Renal cortical epithelial cell (primary cell): ENCODE data around the gene FUBP1. TPM values are rescaled to one million over a fixed set of nuclear protein-coding genes. Genes with fewer than 3 reads are reported as not detected.
"Not testable (repeated sequence)": the region's sequence is repeated elsewhere in the genome, so short reads cannot be mapped to it uniquely, and the experiment has no call there.

Source experiments
- DNase-seq: peaks from one replicate; pipeline ENCODE4 v3.0.0-alpha.2; 2011; ENCODE audit warnings: low read depth
- total RNA-seq: library from RNA; depleted of rRNA; stranded (reverse); fragments of >200 nt; gene quantifications from 2 replicates; pipeline ENCODE4 v1.2.3, GENCODE V29; 2014

Gene FUBP1
- total RNA-seq, 1 donor from 2014 or later: 154 TPM

DNA sequence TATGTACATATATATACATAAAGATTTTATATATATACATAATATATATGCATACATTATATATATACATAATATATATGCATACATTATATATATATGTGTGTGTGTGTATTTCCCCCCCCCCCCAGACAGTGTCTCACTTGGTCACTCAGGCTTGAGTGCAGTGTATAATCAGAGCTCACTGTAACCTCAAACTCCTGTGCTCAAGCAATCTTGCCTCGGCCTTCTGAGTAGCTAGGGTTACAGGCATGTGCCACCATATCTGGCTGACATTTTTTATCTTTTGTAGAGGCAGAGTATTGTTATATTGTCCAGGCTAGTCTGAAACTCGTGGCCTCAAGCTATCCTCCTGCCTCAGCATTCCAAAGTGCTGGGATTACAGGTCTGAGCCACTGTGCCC, 9.0 kb upstream of the FUBP1 start:
- DNase-seq: no peak

DNA sequence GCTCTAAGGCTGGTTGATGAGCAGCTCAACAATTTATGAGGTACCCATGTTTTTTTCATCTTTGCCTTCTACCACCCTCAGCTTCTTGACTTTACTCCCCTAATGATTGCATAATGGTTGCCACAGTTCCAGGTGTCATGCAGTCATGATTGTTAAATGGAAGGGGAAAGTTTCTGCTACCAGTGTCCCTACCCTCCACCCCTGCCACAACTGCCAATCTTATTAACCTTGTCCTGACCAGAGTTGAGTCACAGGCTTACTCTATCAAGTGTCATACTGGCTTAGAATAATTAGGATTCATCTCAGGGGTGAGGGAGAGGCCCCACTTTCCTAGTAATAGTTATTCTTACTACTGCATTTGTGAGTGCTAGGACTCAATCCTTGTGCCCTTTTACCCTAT, 7.9 kb upstream of the FUBP1 start:
- peak; percentile 29 for DNase-seq

DNA sequence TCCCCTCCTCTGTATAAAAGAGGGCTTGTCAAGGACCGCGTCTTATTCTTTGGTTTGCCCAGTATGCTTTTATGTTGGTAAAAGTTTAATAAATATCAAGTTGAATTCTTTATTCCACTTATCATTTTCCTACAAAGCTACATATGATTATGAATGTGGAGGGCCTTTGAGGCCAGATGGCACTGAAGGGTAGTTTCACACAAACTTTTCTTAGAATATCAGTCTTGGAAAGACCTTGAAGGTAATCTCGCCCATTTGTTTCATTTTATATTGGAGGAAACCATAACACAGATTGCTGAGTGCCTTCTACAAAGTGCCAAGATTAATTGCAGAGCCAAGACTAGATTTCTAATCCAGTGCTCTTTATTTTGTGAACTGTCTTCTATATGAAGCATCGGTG, 5.8 kb upstream of the FUBP1 start:
- no peak for DNase-seq

DNA sequence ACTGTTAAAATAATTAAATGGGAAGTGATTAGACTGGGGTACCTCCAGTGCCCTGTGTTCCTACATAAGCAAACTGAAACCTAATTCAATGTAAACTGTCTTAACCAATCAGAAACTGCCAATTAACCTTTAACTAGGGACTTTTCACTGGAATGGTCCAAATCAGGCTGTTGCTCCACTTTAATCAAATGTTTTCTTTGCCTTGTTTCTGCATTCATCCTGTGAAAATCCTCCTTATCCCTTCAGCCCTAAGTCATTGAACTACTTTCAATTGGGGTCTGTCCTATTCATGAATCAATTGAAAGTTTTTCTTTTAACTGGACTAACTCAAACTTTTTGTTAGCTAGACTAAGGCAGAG, 5.1 kb upstream of the FUBP1 start:
- no peak for DNase-seq

DNA sequence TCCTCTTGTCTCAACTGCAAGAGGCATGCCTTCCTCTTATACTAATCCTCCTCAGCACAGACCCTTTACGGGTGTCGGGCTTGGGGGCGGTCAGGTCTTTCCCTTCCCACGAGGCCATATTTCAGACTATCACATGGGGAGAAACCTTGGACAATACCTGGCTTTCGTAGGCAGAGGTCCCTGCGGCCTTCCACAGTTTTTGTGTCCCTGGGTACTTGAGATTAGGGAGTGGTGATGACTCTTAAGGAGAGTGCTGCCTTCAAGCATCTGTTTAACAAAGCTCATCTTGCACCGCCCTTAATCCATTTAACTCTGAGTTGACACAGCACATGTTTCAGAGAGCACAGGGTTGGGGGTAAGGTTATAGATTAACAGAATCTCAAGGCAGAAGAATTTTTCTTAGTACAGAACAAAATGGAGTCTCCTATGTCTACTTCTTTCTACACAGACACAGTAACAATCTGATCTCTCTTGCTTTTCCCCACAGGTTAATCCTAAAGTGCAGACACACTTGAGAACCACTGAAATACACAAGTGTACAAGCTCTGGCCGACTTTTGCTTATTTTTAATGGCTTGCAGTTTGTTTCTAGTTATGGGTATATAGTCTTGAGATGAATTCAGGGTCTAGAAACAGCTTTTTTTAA, 4.6 kb upstream of the FUBP1 start:
- DNase-seq: not testable (repeated sequence)

DNA sequence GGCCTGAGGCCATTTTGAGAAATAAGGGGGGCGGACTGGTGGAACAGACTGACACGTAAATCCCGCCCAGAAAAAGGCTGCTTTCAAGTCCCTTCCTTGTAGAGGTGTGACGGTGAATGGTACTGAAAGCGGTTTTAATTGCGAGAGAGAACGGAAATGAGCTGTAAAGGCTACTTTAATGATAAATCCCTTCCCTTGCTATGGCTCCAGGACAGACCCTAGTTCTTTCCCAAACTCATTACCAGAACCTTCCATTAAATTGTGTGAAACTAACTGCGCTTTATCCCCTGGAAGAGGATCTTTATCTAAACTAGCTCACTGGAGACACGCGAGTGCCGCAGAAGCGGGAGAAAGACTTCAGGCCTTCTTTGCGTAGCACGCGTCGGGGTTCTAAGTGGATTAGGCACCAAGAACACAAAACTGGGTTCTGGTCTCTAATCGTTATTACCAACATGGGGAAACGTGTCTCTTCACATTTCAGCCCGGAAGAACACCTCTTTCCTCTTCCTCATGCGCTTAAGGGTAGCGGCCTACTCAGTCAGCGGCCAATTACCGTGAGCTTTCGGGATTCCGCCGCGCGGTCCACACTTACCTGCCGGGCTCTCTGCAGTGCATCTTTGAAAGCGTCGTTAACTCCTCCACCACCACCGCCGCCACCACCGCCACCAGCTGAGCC, 441 bp downstream of the FUBP1 start:
- peak; percentile 95 for DNase-seq

DNA sequence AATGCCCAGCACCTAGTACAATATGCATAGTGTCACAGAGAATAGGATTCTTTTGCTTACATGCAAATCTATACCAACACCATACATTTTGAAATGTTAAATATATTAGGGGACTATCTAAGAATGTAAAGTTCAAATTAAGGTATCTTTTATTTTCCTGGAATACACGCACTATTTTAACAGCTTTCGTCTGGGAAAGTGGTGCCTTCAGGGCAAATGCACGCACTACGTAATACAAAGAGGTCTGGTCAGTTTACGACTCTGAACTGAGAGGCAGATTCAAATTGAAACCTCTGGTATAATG, 931 bp downstream of the FUBP1 start:
- no peak for DNase-seq

DNA sequence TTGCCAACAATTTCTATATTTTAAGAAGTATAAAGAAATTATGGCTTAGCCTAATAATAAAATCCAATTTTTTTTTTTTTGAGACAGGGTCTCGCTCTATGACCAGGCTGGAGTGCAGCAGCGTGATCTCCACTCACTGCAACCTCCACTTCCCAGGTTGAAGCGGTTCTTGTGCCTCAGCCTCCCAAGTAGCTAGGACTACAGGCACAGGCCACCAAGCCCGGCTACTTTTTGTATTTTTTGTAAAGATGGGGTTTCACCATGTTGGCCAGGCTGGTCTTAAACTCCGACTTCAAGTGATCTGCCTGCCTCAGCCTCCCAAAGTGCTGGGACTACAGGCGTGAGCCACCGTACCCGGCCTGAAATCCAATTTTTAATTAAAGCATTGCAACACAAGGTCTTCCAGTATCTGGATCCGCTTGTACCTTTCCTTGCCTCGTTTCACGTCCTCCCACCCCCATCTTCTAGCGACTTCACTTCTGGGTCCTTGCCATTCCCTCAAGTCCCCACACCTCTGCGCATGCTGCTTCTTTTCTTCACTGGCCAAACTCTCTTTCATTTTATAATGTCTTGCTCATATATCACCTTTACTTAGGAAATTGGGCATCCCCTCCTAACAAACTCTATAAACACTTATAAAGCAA, 2.3 kb downstream of the FUBP1 start:
- DNase-seq: no peak

DNA sequence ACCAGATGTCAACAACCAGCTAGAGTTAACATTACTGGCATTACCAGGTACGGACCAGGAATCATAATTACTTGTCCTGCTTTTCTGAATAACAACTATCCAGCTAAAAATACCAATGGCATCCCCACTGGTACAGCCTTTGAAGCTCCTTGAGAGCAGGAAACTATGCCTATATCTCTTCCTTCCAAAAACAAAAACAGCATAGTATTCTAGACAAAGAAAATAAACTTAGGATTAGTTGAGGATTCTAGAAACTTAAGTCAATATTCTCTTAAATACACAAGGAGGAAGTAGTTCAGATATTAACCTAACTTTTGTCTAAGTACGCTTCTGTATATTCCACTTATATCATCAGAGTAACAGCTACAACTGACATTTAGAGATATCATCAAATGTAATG, 3.0 kb downstream of the FUBP1 start:
- no peak for DNase-seq

DNA sequence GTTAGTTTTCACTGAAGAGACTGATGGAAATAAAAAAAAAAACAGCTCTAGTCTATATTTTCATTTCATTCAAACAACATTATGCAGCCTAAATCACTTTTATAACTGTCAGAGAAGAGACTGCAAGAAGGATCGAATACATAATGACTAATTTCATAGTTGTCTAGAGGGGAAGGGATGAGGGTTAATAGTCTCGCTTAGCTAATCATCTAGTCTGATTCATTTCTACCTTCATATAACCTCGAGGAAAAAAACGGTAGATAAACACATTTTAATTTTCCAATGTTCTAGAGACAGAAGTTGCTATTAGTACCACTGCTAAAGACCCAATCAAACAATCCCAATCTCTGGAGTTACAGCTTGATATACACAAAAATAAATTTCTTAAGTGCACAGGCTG, 3.5 kb downstream of the FUBP1 start:
- peak; percentile 40 for DNase-seq

DNA sequence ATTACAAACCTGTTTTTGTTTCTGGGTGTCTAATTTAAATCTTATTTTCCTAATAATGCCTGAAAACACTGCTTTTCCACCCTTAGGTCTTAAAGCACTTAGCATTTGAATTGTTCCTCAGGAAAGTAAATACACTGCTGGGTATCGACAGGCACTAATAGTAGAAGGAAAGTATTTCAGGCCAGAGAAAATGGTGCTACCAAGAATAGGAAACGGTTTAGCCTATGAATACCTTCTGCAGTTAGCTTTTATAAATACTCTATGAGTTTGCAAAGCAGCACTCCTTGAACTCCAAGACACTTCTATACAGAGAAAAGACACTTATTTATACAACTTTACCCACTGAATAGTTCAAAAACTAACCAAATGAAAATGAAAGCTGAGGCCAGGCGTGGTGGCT, 6.8 kb downstream of the FUBP1 start:
- no peak for DNase-seq

DNA sequence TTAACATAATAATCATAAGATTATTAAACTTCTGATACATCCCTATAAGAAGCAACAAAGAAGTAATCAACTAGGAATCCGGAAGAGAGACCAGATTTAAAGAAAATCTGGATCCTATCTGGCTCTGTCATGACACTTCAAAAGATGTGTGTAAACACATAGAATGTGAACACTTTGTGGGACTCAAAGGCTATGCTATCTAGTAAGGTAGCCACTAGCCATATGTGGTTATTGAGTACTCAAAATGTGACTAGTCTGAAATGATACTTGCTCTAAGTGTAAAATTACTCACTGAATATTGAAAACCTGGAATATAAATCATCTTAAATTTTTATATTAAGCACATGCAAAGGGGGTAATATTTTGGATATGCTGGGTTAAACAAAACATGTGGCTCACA, 8.7 kb downstream of the FUBP1 start:
- no peak for DNase-seq

DNA sequence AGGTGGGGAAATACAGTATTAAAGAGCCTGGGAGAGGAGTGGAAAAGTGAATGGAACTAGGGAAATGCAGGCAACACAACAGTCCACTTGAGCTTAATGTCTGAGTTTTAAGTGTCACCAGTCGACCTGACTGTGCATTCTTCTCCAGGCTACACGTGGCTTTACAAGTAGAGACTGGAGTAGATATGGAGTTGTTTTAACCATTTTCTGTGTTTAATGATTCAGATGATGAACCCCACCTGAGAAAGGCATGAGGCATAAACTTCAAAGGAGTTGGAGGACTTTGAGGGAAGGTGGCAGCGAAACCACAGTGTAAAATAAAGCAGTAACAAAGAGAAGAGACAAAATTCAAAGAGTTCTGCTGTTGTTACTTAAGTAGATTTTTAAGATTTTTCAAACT, 12.6 kb downstream of the FUBP1 start:
- no peak for DNase-seq

DNA sequence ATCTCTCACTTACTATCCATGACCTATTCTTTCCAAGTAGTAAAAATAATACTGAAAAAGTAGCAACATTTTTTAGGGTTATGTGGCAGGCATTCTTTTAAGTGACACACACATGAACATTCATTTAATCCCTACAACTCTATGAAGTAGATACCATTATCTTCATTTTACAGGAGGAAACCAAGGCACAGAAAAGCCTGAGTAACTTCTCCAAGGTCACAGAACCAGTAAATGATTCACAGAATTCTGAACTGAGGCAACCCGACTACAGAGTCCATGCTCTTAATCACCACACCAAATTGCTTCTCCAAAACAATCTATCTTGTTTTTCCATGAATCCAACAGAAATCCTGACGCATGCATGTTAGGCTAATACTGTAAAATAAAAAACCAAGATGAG, 17.5 kb downstream of the FUBP1 start:
- peak; percentile 70 for DNase-seq

DNA sequence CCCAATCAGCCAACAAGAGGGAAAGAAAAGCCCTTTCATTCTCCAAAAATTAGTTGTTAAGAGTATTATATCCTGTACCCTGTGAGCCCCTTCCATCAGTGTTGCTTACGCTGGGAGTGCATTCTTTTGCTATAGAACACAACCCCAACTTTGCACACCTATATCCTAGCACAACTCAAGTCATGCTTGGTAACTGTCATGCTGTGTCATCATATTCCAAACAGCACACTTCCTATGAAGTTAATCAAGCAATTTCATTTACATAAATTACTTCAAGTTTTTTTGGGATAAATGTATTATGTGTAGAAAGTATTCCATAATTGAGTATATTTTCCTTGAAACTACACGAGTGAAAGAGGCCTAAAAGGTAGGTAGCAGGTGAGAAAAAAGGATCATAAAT, 20.0 kb downstream of the FUBP1 start:
- DNase-seq: no peak

DNA sequence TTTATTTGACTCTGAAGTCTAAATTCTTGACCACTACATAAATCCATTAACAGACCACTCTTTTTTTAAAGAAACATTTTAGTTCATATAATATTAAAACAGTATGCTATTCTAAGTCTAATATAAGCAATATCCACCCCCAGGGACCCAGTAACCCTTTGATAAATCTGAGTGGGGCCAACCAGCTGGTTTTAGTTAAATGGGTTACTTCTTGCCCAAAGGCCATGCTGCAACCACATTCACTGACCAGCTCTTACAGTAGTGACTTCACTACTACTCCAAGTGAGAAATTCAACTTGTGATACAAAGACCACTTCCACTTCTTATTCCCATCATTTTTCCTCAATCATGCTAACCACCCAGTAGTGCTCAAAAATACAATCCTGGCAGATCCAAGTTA, 20.5 kb downstream of the FUBP1 start:
- no peak for DNase-seq

DNA sequence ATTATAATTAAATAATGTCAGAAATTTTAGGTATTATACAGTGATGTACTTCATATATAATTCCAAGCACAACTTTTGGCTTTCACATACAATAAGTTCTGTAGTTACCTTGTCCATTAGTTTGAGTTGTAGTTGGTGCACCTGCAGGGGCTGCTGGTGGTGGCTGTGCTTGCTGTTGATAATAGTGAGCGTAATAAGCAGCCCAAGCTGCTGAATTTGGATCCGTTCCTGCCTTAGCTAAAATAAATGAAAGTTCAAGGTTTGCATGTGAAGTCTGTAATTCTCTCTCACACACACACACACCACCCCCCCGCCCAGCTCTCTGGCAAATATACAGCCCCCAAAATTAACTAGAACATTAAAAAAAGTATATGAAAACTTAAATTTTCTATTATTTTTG, 22.4 kb downstream of the FUBP1 start:
- no peak for DNase-seq

DNA sequence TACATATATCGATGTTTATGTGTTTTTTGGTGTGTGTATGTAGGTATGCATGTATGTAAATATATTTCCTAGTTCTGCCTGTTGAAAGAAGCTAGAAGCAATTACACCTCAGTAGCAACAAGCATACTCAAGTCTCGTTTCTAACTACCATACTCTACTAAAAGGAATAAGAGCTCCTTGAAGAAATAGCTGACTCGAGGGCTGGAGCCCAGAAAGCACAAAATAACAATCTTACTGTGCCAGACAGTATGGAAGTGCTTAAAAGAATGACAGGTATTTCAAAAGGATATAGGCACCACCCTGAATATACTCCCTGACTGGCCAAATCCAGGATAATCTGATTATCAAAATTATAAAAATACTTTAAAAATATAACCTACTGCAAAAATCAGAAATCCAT, 23.2 kb downstream of the FUBP1 start:
- DNase-seq: no peak

DNA sequence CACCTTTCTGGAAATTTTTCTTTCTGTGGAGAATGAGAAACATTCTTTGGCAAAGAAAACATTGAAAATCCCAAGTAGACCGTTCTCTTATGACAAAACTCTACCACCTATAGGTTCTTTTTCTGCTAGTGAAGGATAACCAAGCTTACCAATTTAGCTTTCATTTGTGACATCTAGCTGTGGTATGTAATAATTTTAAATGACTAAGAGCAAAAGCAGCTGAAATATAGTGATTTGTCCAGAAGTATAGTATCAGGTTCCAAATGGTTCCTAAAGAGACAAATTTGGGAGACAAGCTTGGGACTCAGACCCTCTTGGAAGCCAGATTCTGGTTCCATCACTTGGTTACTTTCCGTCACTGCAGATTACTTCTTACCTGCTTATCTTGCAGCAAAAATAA, 24.4 kb downstream of the FUBP1 start:
- no peak for DNase-seq

DNA sequence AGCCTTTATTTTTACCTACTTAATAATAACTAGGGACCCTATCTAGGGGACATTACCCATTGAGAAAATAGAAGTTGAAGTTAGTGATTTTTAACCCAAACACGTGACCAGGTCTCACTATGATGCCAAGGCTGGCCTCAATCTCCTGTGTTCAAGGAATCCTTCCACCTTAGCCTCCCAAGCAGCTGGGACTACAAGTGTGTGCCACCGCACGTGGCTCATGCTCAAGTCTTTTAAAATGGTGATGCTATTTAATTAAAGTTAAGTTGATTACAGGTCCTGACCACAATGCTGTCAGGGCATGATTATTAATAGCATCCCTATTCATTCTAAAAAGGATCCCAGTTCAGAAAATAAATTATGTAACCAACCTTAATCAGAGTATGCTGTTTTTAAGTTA, 25.0 kb downstream of the FUBP1 start:
- no peak for DNase-seq

DNA sequence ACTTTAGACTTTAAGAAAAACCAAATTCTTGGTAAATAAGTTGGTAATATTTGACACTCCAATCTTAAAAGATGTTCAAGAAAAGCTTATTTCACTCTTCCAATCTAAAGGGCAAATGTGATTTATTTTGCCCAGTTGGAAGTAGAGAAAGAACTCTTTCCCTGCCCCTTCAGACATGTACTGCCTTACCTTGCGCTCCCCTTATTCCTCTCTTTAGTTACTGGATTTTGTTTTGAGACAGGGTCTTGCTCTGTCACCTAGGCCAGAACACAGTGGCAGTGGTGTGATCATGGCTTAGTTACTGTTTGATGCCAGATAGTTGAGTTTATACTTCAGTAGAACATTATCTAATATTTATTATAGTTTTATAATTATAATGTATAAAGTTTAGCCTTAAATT, 27.5 kb downstream of the FUBP1 start:
- no peak for DNase-seq

DNA sequence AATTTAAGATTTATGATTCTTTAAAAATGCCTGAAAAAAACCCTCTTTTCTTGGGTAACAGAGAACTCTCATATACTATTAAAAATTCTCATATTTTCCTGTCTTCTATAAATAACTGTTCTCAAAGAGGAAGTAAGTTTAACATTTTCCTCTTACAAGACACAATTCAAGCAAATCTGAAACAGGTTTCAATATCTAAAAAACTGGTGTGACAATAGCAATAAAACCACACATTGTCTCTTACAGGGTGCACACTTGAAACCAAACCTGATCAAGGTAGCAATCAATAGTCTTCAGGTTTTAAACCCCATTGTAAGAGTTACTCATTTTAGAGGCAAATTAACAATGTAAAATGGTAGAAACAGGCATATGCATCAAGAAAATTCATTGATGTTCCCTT, 28.0 kb downstream of the FUBP1 start:
- no peak for DNase-seq

DNA sequence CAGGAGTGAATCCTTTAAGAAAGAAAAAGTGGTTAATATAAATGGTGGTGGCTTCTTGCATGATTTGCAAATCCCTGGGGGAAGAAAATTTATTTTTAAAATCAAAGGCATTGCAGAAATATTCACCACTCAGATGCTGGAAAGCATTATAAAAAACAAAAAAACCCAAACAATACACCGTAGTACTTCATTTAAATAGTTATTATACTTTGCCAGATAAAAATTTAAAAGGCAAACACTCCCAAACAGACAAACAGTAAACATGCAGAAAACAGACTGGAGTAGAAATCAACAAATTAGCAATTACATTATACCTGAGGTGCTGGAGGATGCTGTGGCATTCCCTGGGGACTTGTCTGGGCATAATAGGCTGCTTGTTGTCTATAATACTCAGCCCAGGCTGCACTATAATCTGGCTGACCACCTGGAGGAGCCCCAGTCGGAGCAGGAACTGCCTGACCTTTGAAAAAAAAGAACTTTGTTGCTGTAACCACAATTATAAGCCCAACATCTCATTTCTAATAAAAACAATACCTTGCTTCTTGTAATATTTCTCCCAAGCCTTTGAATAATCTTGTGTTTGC, 29.9 kb downstream of the FUBP1 start:
- peak; percentile 27 for DNase-seq
